AG08396 (cell line): Measurements from ENCODE around the gene TANC1.

Experiments used
- DNase-seq: peaks from one replicate; pipeline ENCODE4 v3.0.0; 2012; ENCODE audit warnings: low spot score, mixed read lengths

The TANC1 gene

DNA sequence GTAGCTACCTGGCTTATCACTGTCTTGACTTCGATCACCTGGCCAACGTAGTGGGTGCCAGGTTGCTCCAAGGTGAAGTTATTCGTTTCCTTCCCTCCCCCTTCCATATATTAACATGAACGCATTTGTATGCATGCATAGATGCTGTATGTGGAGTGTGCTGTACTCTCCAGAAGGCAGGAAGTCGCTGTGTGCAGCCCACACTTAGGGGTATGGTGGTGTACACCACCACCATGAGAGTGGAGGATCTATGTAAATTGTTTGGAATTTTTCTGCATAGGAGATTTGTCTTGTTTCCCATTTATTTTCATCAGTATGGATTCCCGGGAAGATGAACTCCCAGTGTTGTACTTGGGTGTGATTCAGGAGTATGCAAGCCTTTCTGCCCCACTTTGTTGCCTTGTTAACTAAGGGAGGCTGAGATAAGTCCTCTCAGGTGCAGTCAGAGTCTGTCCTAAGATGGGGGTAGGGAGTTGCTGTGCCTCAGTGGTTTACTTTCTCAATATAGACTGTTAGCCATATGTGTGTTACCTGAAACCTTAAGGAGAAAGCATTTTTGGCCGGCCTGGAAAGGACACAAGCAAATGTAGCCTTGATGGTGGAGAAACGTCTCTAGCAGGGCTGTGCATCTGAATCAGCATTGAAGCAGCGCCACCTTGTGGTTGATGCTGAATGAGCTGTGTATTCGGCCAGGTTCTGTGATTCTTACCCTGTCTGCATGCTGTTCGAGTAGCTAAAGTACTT, 149.8 kb downstream of the TANC1 start:
- DNase-seq = peak; percentile 62

DNA sequence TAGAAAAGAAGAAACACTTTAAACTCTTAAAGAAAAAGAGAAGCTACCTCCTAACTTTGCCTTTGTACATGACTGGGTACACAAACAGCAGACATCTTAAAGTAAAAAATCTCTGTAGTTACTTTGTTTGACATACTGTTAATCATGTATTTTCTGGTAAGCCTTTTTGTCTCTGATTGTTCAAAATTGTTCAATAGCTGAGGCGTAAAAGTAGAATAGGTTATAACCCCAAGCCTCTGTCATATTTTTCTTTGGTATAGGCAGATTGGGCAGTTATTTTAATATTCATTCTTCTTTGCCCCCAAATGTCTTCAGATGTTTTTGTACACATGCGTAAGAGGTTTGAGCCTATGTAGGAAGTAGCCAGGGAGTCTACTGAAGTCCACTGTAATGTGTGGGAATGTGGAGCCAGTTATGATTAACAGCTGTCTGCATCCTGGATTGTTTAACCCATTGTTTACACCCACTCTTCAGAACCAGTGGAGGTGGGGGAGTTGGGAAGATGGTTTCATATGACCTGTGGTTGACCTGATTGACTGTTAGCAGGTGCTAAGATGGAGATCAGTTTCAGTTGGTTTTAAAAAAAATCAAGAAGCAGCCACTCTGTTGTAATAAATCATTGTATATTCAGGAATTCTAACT, 150.5 kb downstream of the TANC1 start:
- no peak for DNase-seq

DNA sequence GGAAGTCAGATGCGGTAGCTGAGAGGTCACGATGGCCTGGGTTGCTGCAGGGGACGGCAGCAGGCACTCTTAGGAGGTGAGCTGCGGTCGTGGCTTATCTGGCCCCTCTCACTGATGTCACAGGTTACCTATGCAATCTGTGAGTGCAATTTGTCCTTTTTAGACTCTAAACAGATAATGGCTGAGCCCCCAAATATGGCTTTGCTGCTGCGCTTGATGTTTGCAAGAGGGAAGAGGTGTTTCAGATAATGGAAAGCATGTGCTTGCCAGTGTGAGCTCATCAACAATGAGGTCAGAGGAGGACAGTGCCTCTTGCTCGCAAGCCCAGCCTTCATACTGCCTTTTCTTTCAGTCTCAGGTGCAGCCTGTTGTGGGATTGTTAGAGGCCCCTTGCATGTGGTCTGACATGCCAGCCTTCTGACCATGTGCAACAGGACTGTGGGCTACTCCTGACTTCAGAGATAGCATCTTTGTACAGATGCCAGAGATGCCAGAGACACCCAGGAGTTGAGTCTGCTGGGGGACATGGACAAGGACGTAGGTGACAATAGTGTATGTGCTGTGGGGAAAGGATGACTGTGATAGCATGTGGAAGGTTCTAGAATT, 151.3 kb downstream of the TANC1 start:
- no peak for DNase-seq

DNA sequence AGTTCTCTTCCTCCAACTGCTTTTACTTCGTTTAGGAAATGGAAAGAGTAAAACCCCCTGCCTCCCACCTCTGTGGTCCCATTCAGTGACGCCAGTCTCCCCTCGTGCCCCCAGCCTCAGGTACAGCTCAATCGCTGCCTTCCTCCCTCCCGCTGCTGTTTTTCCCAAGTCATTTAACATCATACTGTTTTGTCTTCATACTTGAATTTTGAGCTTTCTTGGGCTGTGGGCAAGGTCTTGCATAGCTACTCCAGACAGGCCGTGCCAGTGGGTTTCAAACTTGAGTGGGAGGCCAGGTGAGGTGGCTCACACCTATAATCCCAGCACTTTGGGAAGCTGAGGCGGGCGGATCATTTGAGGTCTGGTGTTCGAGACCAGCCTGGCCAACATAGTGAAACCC, 155.3 kb downstream of the TANC1 start:
- no peak for DNase-seq

DNA sequence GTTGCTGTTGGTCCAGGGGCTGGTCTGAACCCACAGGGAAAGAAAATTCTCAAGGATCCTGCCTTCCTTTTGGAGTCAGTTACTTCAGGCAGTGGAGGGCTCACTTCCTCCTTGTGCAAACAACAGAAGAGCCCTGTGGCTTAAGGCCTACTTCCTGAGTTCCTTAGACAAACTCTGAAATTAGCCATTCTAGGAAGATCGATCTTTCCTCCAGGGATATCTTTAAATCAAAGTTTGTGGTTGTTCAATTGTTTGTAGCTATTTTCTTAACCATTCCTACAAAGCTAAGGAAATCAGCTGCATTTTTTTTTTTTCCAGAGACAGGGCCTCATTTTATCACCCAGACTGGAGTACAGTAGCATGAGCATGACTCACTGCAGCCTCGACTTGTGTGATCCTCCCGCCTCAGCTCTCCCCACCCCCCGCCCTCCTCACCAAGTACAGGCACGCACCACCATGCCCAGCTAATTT, 156.0 kb downstream of the TANC1 start:
- peak; percentile 53 for DNase-seq

DNA sequence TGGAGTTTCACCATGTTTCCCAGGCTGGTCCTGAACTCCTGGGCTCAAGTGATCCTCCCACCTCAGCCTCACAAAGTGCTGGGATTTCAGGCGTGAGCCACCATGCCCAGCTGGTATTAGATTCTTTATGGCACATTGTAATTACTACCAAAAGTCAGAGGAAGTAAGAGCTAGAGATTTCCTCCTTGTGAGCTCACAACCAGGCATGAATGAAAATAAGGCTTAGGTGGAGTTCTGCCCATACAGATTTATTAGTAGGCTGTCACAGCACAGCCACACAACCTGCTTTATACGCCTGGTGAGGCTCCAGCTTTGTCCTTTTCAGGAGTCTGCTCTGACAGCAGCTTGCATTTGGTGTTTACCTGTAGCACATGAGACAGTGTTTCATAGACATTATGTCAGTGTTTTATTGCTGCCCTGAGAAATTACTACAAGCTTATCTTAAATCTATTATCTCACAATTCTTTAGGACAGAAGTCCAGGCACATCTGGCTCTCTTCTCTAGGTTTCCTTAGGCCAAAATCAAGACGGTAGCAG, 156.6 kb downstream of the TANC1 start:
- DNase-seq = no peak

DNA sequence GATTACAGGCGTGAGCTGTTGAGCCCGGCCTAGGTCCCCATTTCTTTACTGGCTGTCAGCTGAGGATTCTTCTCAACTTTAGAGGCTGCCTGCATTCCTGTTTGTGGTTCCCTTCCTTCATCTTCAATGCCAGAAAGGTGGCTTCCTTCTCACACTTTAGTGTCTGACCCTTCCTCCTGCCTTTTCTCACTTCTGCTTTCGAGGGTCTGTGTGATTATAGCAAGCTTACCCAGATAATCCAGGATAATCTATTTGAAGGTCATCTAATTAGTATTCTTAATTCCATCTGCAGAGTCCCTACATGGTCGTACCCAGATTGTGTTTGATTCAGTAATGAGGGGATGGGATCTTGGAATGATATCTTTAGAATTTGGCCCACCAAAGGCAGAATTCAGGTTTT, 157.4 kb downstream of the TANC1 start:
- DNase-seq = no peak

DNA sequence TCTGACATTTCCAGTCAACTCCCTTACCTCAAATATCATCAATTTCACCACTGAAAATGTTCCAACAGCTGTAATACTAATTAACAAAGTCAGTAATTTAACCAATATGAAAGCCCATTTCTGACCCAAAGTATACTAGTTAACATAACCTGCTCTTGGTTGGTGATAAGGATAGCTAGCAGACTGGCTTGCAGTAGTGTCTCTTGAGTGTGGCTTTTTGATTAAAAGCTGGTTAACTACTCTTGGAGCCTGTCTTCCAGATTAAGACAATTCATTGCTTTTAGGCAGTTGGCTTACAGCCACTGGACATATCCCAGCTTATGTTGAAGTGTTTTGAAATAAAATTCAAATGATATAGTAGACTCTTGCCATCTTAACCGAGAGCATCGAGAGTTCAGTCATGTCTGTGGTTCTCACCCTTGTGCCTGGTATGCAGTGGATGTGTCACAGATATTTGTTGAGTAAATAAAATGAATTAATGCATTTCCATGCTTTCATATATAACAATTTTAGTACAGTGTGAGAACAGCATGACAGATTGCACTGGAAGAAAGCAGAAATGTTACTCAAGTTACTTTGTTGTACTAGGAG, 158.1 kb downstream of the TANC1 start:
- peak; percentile 20 for DNase-seq

DNA sequence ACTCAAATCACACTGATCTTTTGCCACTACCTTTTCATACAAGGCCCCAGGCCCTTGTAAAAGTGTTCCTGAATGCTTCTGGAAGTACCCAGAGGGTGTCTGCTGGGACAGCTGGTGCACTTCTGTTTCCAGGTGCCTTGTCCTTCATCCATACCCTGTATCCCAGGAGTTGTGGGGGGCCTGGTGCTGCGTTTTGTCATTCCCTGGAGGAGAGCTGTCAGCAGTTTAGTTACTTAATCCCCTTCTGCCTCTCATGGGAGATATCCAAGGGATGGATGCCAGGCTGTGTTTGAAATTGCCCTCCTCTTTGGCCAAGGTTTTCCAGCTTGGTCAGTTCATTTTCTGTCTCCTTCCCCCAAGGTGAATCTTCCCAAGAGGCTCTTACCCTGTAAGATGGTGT, 159.8 kb downstream of the TANC1 start:
- no peak for DNase-seq

DNA sequence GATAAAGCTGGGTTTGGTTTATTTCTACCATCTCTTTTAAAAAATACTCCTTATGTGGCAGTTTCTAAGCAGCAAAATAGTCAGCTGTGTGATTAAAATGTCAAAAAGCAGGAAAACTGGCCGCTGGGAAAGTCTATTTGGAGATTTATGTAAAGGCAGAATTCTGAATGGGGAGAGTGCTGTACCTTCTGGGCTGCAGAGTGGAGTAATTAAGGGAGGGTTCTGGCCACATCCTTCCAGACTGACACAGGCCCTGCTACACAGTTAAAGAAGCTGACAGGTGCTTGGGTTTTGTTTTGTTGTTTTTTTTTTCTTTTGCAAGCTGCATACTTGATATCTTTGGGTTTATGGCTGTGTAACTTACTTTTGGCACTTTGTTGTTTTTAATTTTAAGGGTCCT, 160.8 kb downstream of the TANC1 start:
- no peak for DNase-seq

DNA sequence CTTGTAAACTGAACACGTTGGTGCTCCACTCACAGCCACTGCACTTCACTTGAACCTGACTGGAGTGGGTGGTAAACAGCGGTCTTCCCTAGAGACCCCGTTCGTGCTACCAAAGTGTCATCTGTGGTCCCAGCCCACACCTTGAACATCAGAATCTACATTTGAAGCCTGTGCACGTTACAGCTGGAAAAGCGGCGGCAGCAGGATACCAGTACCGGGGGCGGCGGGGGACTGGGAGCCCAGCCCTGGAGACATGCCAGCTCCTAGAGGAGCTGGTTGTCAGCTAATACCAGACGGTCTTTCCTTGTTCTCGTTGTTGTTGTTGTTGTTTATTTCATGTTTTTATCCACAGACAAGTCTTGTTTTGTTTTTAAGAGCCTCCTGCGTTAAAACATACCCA, 161.4 kb downstream of the TANC1 start:
- no peak for DNase-seq

DNA sequence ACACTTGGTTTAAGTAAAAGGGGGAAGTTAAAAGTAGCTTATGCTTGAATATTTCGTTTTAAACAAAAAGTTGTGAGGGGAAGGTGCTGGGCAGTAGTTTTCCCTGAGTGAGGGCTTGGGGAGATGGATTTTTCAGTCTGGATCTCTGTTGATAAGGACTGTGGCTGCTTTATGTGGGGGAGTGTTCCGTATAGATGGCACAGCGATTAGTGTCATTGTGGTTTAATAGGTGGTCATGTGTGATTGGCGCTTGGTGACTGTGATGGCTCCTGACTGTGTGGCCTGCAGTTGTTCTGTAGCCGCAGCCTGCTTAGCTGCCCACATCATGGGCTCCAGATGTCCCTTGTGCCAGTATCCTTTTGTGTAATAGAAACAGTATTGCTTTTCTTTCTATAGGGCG, 161.9 kb downstream of the TANC1 start:
- no peak for DNase-seq

DNA sequence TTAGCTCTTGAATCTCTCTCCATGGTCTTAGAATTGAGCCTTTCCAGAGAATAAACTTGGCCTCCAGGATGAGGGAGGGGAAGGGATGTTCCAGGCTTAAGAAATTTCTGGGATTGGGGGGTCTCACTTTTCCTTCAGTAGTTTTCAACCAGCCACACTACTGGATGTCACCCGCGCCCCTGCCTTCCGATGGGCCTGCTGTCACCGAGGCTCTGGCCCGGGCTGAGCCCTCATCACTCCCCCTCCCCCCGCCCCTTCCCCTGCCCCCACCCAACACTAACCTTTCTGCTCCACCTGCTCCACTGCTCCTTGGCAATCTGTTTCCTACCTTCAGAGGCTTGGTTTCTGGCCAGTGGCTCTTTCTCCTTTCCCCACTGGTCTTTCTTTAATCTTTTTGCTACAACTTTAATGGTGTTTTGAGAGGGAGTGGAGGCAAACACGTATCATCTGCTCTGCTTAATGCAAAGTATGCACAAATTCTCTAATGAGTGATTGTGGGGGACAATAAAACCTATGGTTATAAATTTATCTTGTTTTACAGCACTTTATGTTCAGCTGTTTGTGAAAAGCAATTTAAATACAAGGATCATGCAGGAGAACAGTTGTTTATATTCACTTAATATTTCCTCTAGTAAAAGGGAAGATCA, 162.9 kb downstream of the TANC1 start:
- no peak for DNase-seq

DNA sequence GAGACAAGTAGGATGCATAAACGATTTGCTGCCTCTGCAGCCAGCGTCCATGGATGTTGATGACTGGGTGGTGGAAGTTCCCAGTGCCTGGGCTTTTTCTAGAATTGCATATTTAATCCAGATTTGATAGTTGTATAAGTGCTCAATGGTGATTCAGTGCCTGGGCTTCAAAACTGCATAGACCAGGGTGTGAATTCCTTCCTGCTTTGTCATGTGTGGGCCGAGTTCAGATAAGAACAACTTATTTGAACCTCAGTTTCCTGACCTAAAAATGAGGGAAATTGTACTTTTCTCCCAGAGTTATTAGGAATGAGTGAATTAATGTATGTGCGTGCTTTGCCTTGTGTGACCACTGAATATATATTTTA, 163.5 kb downstream of the TANC1 start:
- DNase-seq = peak; percentile 55

DNA sequence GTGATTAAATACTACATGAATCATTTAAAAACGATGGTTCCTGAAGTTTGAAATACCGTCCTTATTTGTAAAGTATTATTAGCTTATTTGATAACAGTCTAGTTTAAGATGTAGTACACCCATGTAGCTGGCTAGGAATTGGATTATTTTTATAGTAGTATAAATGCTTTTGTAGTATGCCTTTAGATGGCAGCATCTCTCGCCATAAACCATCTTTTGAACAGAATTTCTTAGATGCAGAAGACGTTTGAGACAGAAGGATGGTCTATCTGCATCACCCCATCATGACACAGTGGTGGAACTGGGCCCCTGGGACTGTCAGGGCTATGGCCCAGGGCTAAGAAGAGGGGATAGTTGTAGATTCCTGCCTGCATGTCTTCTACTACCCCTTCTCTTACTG, 165.4 kb downstream of the TANC1 start:
- DNase-seq = no peak

DNA sequence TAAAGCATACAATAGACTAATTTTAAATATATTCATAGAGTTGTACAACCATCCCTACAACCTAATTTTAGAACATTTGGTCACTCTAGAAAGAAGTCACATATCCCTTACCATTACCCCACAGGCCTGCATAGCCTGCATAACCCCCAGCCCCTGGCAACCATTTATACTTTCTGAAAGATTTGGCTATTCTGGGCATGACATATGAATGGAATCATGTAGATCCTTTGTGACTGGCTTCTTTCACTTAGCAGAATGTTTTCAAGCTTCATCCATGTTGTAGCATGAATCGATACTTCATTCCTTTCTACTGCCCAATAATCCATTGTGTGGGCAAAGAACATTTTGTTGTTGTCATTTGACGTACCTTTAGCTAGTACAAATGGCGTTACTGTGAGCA, 166.5 kb downstream of the TANC1 start:
- DNase-seq = no peak

DNA sequence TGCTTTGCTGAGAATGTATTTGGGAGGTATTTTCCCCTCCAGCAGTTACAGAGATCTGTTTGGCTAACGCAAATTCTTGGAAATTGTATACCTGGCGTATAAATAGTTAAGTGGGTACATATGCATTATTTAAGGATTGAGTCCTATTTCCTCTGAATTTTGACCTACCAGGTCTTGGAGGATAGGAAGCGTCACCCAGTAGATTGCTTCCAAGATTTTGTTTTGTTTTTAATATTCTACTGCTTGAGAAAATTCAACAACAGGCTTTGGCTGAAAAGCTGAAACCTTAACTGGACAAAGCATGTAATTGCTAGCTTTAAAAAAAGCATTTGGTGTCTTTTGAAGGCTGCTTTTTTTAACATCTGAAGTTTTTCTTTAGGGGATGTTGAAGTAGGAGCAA, 168.0 kb downstream of the TANC1 start:
- no peak for DNase-seq

DNA sequence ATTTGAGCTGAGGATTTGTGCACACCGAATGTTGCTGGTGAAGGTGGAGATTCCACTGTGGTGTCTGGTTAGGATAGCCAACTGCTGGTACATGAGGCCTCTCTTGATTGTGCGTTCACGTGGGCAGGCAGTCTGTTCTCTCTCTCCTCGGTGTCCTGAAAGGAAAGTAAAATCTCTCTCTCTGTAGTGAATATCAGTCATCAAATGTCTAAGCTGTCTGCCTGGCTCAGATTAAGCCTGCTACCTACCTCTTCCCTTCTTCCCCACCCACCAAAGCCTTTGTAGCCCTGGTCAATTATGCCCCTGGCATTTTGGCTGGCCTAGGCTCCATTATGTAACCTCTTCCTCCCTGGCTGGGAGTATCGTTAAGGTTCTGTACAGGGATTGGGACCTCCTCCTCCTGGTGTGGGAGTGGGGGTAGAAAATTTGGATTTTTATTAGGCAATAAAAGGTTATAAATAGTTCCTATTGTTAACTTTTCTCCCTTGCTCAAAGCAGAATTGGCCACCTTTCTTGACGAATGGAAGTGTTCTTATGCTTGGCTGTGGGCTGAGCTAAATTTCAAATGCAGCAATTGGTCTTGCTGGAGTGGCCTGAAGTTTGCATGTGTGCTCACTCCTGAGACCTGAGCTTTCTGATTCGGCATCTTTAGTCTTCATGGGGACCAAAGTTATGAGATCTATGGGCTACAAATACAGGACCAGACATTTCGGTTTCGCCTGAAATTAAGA, 169.2 kb downstream of the TANC1 start:
- DNase-seq = no peak

DNA sequence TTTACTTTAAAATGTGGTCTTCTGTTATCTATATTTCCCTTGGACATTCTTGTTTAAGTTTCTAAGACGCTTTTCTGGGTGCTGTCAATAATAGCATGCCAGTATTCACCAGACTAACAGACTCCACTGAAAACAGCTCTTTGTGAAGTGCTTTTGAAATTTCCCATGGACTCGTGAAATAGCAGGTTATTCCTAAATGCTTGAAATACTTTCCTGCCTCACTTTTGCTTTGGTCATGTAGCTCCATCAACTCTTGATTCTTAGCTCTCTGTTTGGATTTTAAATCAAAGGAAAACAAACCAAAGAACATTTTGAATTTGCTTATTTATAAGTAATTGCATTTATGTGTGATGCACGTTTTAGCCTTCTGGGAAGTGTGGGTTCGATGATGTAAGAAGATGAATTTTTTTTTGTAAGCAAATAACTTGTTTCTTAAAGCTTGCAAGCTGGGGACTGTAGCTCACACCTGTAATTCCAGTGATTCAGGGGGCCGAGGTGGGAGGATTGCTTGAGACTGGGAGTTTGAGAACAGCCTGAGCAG, 170.3 kb downstream of the TANC1 start:
- DNase-seq = no peak

DNA sequence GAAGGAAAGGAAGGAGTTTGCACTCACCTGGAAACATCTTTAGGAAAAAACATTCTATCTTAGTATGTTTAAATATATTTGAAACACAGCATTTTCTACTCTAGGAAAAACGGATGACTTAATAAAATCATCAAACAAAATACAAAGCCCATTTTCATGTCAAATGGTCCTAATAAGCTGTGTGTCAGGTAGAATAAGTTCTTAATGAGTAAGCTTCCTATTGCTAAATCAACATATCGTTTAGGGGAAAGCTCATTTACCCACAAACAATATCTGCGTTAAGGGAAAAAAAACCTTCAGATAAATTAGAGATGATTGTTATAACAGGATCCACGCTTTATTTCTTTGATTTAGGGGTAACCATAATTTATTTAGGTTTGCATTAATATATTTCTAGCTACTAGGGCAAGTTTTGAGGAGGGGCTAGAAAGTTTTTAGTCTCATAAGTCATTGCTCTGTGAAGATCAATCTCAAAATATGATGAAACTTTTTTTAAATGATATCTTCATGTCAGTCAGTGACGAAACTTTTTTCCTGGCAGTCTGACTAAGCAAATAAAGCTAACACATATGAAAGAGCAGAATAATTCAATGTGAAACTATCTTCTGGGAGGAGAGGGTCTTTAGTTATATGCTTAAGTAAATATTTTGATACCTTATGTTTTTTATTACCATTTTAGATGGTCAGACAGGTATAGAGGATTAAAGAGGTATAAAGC, 170.9 kb downstream of the TANC1 start:
- DNase-seq = no peak
